Astrocyte (in vitro differentiated cells and primary cell): ENCODE results near the gene LIMA1. TPM values are rescaled to one million over a fixed set of nuclear protein-coding genes. Genes with fewer than 3 reads are reported as not detected.

Experiments
- microRNA-seq: library from miRNA; unstranded; fragments of <30 nt; microRNA quantifications from one replicate; pipeline ENCODE4 v1.2.0, GENCODE V29; 2020
- total RNA-seq: library from RNA; stranded (reverse); gene quantifications from 2 replicates; pipeline ENCODE4 v1.2.1, GENCODE V29; 2021

LIMA1 gene
- total RNA-seq, 1 donor from 2014 or later, result 173 TPM

Small RNA genes within 50 kb of the gene (microRNA-seq; reads per million reads assigned to microRNA genes)
- 15.1 reads per million, percentile 43 among the genes with 10 or more reads in this experiment for gene MIR1293

Other genes with a start within 250 kb of the LIMA1 start
- gene ASIC1, start 225.9 kb downstream of the LIMA1 start, total RNA-seq, result 8.1 and 8.2 TPM in 2 replicates
- gene SMARCD1, start 198.2 kb downstream of the LIMA1 start, total RNA-seq, result 59.9 and 64.4 TPM in 2 replicates
- gene GPD1, start 179.5 kb downstream of the LIMA1 start, total RNA-seq, result 0.29 and 0.59 TPM in 2 replicates
- gene COX14, start 171.3 kb downstream of the LIMA1 start, total RNA-seq, result 49.7 and 59.9 TPM in 2 replicates
- gene CERS5, start 116.2 kb downstream of the LIMA1 start, total RNA-seq, result 115 and 118 TPM in 2 replicates
- gene FAM186A, start 113.1 kb upstream of the LIMA1 start, total RNA-seq, result not detected in 2 replicates
- gene LARP4, start 117.4 kb upstream of the LIMA1 start, total RNA-seq, result 60.4 and 63.8 TPM in 2 replicates
- 53.2 and 57.4 TPM in 2 replicates for gene DIP2B, start 221.5 kb upstream of the LIMA1 start, total RNA-seq